Activated B cell treated with CpG ODN at 0.5 μM for 24 hours (primary cell): ENCODE data around the gene USP32. TPM values are rescaled to one million over a fixed set of nuclear protein-coding genes. Genes with fewer than 3 reads are reported as not detected.

Experiments used
- ATAC-seq: fragments of 200-7000 bp; cut with Tn5 transposase; one replicate; pipeline ENCODE4 v1.10.0; 2021; ENCODE audit warnings: low read depth, mild to moderate bottlenecking, moderate library complexity
- CTCF ChIA-PET: fragments of 350-600 bp; sonication (Branson Sonifier 250); formaldehyde crosslinking; loops from one replicate; lab custom pipeline; 2021; ENCODE audit warnings: antibody characterized with exemption; lab: Charles Lee
- POLR2A ChIA-PET: fragments of 350-600 bp; sonication (Branson Sonifier 250); formaldehyde crosslinking; loops from one replicate; lab custom pipeline; 2021; ENCODE audit warnings: antibody characterized with exemption; lab: Charles Lee
- DNase-seq: peaks from one replicate; pipeline ENCODE4 v3.0.0; 2022
- H3K27ac Mint-ChIP-seq: one replicate; pipeline ENCODE4 v1.8.0; 2020; ENCODE audit warnings: mixed read lengths
- H3K27me3 Mint-ChIP-seq: one replicate; pipeline ENCODE4 v1.8.0; 2021; ENCODE audit warnings: mixed read lengths
- H3K36me3 Mint-ChIP-seq: one replicate; pipeline ENCODE4 v1.8.0; 2021; ENCODE audit warnings: low read depth, mixed read lengths
- H3K4me1 Mint-ChIP-seq: one replicate; pipeline ENCODE4 v1.8.0; 2021; ENCODE audit warnings: mixed read lengths
- H3K4me3 Mint-ChIP-seq: one replicate; pipeline ENCODE4 v1.8.0; 2020; ENCODE audit warnings: mild to moderate bottlenecking, mixed read lengths
- H3K9me3 Mint-ChIP-seq: one replicate; pipeline ENCODE4 v1.8.0; 2020; ENCODE audit warnings: mixed read lengths
- intact Hi-C: fragments of 100-400 bp; cut with micrococcal nuclease; formaldehyde crosslinking; loops from one replicate; pipeline ENCODE4 v1.15.1; 2024
- total RNA-seq: library from RNA; stranded (reverse); gene quantifications from 2 replicates; pipeline ENCODE4 v1.2.3, GENCODE V29; 2022
- TF ChIP-seq, protein P1 (sequence below): fragments of 200-600 bp; IDR thresholded peaks from one replicate; pipeline ENCODE4 v1.8.0; 2022; ENCODE audit warnings: antibody characterized with exemption, mild to moderate bottlenecking

The USP32 gene
- total RNA-seq, 1 donor from 2014 or later = 59.2 TPM

DNA sequence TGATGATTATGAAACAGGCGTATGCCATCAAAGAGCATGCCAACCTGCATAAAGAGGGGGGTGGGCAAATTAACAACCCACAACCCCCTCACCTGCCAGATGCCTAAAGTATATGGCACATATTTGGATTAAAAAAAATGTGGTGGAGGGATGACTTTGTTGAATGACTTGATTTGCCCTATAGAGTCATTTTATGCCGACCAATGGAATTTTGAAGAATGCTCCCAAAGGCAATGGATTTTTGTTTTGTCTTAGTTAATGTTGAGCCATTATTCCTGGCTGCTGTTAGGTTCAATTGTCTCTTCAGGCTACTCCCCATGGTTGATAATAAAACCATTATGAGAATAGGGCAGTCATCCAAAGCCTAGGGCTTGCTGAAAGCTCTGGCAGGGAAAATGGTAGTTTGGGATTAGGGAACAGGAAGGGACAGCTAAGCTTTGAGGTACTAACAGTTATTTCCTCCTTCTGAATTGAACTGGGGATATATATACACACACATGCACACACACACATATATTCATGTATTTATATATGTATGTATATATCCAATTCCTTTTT lies 24.5 kb upstream of the USP32 start:
- Mint-ChIP-seq H3K4me1 (peaks cover 5% of the 10 kb centered on the region), H3K4me3 (no peak overlapping the region), H3K9me3 (no peaks in the 10 kb centered on the region), H3K27me3 (no peaks in the 10 kb centered on the region), H3K27ac (no peak overlapping the region), H3K36me3 (no peaks in the 10 kb centered on the region)
- no peak for DNase-seq
- CTCF ChIA-PET = no interaction called here
- TF ChIP-seq, protein P1, sequence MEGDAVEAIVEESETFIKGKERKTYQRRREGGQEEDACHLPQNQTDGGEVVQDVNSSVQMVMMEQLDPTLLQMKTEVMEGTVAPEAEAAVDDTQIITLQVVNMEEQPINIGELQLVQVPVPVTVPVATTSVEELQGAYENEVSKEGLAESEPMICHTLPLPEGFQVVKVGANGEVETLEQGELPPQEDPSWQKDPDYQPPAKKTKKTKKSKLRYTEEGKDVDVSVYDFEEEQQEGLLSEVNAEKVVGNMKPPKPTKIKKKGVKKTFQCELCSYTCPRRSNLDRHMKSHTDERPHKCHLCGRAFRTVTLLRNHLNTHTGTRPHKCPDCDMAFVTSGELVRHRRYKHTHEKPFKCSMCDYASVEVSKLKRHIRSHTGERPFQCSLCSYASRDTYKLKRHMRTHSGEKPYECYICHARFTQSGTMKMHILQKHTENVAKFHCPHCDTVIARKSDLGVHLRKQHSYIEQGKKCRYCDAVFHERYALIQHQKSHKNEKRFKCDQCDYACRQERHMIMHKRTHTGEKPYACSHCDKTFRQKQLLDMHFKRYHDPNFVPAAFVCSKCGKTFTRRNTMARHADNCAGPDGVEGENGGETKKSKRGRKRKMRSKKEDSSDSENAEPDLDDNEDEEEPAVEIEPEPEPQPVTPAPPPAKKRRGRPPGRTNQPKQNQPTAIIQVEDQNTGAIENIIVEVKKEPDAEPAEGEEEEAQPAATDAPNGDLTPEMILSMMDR = no peak
- ATAC-seq = no peak
- intact Hi-C loops = no loop called here
- POLR2A ChIA-PET = no interaction called here

DNA sequence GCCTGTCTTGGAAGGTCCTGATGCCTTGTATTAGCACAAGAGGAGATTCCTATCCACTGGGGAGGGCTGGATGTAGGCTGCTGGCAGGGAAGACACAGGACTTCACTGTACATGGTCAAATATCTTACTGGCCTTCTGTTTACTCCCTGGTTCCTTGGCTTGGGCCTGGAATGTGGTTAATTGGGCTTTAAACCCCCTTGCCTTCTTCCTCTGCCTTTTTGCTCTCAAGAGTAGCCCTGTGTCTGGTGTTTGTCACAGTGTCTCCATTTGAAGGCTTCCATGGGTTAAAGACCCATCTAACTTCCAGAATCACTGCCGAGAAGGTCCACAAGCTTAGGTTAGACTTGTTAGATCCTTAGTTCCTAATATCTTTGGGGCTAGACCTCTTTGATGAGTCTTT lies 23.2 kb upstream of the USP32 start:
- Mint-ChIP-seq H3K27me3 (no peaks in the 10 kb centered on the region), H3K9me3 (no peaks in the 10 kb centered on the region), H3K36me3 (no peaks in the 10 kb centered on the region), H3K27ac (no peak overlapping the region), H3K4me3 (no peak overlapping the region), H3K4me1 (no peaks in the 10 kb centered on the region)
- TF ChIP-seq, protein P1 = no peak
- ATAC-seq (no peak), DNase-seq (no peak)
- intact Hi-C loops = no loop called here
- ChIA-PET POLR2A (no interaction called here), CTCF (no interaction called here)

DNA sequence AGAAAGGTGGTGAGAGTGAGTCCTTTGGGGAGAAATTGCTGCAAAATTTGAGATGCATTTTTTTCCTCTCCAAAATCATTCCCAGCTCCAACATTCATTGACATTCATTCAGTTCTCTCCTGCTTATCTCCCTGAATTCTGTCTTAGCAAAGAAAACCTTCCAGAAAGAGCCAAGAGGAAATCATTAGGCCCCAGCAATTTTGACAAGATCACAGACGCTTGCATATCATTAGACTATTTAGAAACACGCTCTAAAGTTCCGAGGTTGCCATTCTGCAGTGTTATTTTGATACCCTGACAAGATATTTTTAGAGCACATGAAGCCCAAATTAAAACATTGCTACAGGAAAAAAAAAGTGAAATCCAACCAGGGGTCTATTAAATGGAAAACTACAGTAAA lies 20.8 kb upstream of the USP32 start:
- DNase-seq (no peak), ATAC-seq (no peak)
- intact Hi-C loops = no loop called here
- no peak overlapping the region for H3K27ac Mint-ChIP-seq
- ChIA-PET CTCF (no interaction called here), POLR2A (no interaction called here)
- no peaks in the 10 kb centered on the region for H3K36me3 Mint-ChIP-seq
- no peak overlapping the region for H3K4me3 Mint-ChIP-seq
- no peaks in the 10 kb centered on the region for H3K9me3 Mint-ChIP-seq
- H3K27me3 Mint-ChIP-seq = no peaks in the 10 kb centered on the region
- no peaks in the 10 kb centered on the region for H3K4me1 Mint-ChIP-seq
- TF ChIP-seq, protein P1 = no peak

DNA sequence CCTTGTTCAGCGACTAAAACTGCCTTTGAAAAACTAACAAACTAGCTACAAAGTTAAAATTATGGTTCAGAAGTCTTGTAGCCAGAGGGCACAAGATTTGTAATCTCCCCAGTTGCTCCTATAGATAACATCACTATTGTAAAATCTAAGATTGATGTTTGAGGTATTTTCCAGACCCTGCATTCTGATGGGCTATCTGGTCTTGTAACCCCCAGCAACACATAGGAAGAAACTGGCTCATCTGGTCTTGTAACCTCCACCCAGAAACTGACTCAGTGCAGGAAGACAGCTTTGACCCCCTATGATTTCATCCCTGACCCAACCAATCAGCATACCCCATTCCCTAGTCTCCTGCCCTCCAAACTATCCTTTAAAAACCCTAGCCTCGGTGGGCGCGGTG lies 18.1 kb upstream of the USP32 start:
- ChIA-PET POLR2A (no interaction called here), CTCF (no interaction called here)
- TF ChIP-seq, protein P1 = no peak
- intact Hi-C loops = no loop called here
- Mint-ChIP-seq H3K9me3 (no peaks in the 10 kb centered on the region), H3K36me3 (no peaks in the 10 kb centered on the region), H3K4me1 (no peaks in the 10 kb centered on the region), H3K4me3 (no peak overlapping the region), H3K27ac (no peak overlapping the region), H3K27me3 (no peaks in the 10 kb centered on the region)
- DNase-seq = no peak
- no peak for ATAC-seq

DNA sequence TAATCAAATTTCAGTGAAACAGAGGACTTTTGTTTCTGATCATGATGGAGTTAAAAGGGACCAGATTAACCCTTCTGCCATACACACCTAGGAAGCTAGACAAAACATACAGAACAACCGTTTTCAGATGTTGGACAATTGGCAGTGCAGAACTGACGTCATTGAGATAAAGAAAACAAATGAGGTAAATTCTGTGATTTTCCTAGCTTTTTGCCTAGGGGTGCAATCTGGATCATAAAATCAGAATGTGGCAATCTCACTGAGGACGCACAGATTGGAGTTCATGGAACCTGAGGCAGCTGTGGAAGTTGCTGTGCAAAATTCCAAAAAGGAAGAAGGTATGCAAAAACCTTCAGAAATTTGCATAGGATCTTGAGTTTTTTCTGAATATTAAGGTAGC lies 15.0 kb upstream of the USP32 start:
- Mint-ChIP-seq H3K27ac (no peak overlapping the region), H3K27me3 (no peaks in the 10 kb centered on the region), H3K9me3 (no peaks in the 10 kb centered on the region), H3K4me1 (peaks cover 11% of the 10 kb centered on the region), H3K36me3 (no peaks in the 10 kb centered on the region), H3K4me3 (no peak overlapping the region)
- ATAC-seq (no peak), DNase-seq (no peak)
- POLR2A ChIA-PET = interaction anchor here (1.8 kb wide), 1 partner anchor 15 kb away, joined by 6 read pairs; the partner anchor contains the start of gene USP32
- TF ChIP-seq, protein P1 = no peak
- CTCF ChIA-PET = no interaction called here
- intact Hi-C loops = no loop called here
